PFSK-1 (cell line): Measurements from ENCODE around the gene RIPK1.
A peak's percentile ranks its signal among the peaks of the same experiment; 100 is the strongest.

Source experiments
- FOXP2 ChIP-seq: optimal IDR thresholded peaks from 2 replicates; pipeline ENCODE3; 2011; ENCODE audit warnings: borderline replicate concordance, control low read depth, inconsistent platforms; ENCODE audit not compliant: insufficient read depth; ENCODE audit errors: extremely low read length, extremely low read depth
- POLR2AphosphoS5 ChIP-seq: IDR thresholded peaks from 2 replicates; pipeline ENCODE4 v1.6.1; 2012; ENCODE audit warnings: low read depth, mild to moderate bottlenecking, control low read depth, low read length, moderate library complexity
- REST ChIP-seq, 2 experiments: IDR thresholded peaks; 2 replicates each; pipeline versions ENCODE4 v1.6.1 to v1.8.0; 2011 to 2012; ENCODE audit warnings: low read depth in 2 of 2, low read length in 2 of 2, control low read depth in 1 of 2, inconsistent platforms in 1 of 2, mild to moderate bottlenecking in 1 of 2, moderate library complexity in 1 of 2; ENCODE audit not compliant: insufficient read depth in 1 of 2
- SIN3A ChIP-seq: IDR thresholded peaks from 2 replicates; pipeline ENCODE4 v1.6.1; 2012; ENCODE audit warnings: mild to moderate bottlenecking, low read length, moderate library complexity, borderline replicate concordance; ENCODE audit not compliant: insufficient read depth
- TAF1 ChIP-seq: IDR thresholded peaks from 2 replicates; pipeline ENCODE4 v1.6.1; 2012; ENCODE audit warnings: low read length, control low read depth, borderline replicate concordance; ENCODE audit not compliant: insufficient read depth

- no peak for TF ChIP-seq REST (IDR thresholded peaks at IDR 0.05; ENCODE audit: insufficient read depth in 1 of 2, low read depth in 2 of 2, low read length in 2 of 2)
- TF ChIP-seq TAF1, result peak; percentile 52; the same call in 1 of the 2 replicates
- TF ChIP-seq POLR2AphosphoS5, result peak; percentile 61
- no peak for TF ChIP-seq SIN3A
- TF ChIP-seq FOXP2, result no peak
These were observed at the start of gene RIPK1 for GRCh38 chr6:3068329-3069214.
